ENCODE data around the gene CFAP20DC.
"Not testable (repeated sequence)": the region's sequence is repeated elsewhere in the genome, so short reads cannot be mapped to it uniquely, and the experiment has no call there.

CFAP20DC gene

DNA sequence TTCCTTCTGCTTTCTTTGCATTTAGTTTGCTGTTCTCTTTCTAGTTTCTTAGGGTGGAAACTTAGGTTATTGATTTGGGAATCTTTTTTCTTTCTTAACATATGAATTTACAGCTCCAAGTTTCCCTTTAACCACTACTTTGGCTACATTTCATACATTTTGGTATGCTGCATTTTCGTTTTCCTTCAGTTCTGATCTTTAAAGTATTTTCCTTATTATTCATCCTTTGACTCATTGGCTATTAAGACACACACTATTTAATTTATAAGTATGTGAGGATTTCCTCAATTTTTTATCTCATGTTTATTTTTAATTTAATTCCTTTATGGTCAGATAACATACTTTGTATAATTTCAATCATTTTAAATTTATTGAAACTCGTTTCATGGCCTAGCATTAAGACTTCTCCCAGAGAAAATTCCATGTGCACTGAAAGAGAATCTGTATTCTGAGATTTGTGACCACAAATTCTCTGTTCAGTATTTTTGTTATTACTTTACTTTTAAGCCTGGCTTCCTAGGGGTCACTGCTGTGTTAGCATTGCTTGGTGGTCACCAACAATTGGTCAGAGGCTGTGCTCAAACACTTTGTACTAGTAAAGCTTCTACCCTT, 87.7 kb downstream of the CFAP20DC start:
- no peak for DNase-seq

DNA sequence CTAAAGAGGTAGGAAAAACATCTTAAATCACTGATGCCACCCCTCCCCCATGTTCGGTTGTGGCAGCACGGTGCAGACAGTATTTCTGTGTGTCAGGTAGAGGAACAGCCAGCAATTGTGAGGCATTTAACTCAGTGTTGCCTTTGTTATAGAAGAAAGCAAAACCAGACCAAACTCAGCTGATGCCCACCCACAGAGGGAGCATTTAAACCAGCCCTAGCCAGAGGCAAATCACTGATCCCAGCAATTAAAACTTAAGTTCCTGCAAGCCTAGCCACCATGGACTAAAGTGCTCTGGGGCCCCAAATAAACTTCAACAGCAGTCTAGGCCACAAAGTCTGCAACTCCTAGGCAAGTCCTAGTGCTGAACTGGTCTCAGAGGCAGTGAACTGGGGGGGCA, 94.5 kb downstream of the CFAP20DC start:
- no peak for DNase-seq

DNA sequence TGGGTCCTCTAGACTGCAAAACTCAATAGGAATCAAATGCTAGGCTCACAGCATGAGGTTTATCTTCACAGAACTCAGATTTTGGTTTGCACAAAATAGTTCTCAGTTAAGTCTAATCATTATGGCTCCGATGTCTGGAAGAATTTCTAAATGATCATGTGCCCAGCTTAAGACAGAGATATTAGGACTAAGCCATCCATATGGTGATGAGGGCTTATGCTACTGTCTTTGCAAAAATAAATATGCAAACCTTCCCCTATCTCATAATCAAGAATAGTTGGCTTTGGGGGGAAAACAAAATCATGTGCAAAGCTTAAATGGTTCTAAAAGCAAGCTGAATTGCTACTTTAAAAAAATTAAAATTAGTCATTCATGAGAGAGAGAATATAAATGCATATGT, 96.5 kb downstream of the CFAP20DC start:
- no peak for DNase-seq

DNA sequence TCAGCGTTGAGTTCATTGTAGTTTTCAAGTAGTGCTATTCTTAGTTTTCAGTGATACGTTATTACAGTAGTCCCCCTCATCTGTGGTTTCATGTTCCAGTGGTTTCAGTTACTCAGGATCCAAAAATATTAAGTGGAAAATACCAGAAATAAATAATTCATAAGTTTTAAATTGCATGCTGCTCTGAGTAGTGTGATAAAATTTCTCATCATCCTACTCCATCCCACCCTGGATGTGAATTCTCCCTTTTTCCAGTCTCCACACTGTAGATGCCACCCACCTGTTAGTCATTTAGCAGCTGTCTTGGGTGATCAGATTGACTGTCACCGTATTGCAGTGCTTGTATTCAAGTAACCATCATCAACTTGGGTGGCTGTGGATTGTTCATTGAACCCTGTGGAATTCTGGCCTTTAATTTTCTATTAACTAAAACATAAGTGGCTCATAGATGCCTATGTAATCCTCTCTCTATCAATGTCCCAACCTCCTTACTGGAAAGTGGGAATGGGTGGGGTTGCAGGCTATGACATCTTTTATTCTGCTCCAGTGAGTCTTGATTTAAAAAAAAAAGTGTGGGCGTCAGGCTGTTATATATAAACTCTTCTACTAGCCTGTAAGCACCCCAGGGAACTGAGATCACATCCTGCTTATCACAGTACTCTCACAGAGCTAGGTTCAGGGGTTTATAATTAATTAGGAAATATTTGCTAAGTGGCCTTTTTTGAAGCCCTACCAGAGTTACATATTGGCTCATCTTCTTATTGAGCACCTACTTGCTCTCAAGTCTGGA, 97.5 kb downstream of the CFAP20DC start:
- no peak for DNase-seq

DNA sequence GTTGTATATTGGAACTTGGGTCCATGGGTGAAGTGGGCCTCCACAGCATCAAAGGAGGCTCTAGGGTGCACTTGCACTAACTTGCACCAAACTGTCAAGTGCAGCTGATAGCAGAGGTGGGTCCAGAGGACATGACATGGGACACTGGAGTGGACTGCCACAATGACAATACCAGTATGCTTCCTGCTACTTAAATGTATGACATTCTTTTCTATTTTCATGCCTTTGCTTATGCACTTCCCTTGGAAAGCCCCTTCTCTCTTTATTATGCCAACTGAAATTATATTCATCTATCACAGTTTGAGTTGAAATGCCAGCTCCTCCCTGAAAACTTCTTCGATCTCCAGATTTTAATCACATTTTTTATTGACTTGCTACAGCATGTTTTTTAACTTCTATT, 101.8 kb downstream of the CFAP20DC start:
- no peak for DNase-seq

DNA sequence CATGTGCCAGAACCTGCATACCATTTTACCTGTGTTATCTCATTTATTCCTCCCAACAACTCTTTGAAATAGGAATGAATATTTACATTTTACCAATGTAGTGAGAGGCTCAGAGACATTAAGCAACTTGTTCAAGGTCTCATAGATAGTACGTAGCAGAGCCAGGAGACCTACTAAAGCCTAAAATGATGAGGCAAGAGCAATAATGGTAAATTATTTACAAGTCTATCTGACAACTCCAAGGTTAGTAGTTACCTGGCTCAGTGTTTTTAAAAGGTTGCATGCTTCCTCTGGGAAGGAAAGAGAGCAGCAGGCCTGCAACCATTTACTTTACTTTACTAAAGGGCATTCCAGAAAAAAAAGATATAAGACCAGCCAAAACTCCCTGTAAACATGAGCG, 103.0 kb downstream of the CFAP20DC start:
- DNase-seq: no peak

DNA sequence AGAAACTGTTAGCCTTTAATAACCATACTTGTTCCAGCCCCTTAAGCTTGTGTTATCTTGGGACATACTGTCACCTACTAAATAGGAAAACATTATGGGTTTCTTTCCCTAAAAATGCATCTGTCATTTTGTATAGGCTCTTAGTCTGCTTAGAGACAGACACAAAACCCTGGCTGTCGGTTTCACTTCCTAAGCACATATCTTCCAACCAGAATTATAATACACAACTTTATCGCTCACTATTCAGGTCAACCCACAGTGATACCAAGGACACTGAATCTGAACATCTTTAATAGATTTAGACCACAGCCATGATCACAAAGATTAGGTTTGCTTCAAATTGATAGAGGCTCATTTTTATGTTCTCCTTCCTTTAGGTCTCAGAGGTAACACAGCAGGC, 111.8 kb downstream of the CFAP20DC start:
- DNase-seq: no peak

DNA sequence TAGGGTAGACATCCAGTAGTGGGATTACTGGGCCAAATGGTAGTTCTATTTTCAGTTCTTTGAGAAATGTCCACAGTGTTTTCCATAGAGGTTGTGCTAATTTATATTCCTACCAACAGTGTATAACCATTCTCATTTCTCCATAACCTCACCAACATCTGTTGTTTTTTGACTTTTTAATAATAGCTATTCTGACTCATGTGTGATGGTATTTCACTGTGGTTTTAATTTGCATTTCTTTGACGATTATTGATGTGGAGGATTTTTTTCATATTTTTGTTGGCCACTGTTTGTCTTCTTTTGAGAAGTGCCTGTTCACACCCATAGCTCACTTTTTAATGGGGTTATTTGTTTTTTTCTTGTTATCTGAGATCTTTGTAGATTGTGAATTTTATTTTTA, 125.2 kb downstream of the CFAP20DC start:
- no peak for DNase-seq

DNA sequence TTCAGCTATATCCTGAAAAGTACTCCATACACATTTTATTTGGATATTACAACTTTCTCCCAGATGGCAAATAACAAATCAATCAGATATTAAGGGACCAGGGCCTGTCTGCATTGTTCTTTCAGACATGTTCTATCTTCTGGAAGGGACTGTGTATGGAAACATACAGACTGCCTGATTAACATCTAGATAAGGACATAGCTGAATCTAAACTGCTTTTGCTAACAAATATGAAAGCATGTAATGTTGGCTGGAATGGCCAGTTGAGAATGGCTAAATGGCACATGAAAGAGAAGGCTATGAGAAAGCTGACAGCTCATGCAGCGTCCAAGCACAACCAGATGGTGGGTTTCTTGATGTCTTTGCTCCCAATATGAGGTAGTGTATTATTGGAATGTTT, 149.4 kb downstream of the CFAP20DC start:
- DNase-seq: no peak

DNA sequence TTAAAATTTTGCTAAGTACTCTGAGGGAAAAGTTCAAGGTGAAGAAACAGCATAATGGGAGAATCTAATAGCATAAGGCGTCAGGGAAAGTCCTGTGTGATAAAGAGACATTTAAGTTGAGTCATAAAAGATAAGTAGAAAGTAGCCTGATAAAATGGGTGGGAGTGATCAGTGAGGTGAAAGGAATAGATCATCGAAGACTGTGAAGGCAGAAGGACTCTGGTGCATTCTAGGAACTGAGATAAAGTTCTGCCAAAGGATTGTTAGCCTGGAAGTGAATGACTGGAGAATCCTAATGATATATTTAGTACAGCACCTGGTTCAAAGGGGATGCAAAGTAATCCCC, 149.9 kb downstream of the CFAP20DC start:
- DNase-seq: no peak

DNA sequence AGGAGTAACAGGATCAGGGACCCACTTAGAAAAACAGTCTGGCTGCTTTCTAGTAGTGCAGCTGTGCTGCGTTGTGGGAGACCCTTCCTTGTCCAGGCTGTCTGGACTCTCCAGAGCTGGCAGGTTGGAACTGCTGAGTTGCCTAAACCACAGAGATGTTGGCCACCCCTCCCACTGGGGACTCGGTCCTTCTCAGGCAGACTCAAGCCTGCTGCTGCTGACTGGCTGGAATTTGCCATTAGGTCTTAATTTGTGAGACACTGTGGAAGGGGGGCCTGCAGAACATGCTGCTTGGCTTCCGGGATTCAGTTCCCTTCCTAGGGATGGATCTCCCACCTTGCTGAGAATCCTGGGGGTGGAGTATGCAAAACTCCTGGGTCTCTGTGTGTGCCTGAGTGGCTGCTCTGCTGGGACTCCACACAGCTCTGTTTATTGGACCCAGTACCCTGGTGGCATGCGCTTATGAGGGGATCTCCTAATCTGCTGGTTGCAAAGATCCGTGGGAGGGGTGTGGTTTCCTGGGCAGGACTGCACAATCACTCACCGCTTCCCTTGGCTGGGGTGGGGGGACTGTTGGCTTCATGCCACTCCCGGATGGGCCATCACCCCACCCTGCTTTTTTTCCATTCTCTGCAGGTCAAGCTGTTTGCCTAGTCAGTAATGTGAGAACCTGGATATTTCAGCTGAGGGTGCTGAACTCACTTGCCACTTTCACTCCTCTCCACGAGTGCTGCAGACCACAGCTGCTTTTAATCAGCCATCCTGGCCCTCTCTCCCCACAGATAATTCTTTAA, 150.5 kb downstream of the CFAP20DC start:
- no peak for DNase-seq

DNA sequence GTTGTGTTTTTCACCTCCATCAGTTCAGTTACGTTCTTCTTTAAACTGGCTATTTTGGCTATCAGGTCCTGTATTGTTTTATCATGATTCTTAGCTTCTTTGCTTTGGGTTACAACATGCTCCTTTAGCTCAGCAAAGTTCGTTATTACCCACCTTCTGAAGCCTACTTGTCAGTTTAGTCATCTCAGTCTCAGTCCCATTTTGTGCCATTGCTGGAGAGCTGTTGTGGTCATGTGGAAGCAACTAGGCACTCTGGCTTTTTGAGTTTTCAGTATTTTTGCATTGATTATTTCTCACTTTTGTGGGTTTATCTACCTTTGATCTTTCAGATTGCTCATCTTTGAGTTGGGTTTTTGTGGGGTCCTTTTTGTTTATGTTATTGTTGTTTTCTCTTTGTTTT, 151.3 kb downstream of the CFAP20DC start:
- no peak for DNase-seq

DNA sequence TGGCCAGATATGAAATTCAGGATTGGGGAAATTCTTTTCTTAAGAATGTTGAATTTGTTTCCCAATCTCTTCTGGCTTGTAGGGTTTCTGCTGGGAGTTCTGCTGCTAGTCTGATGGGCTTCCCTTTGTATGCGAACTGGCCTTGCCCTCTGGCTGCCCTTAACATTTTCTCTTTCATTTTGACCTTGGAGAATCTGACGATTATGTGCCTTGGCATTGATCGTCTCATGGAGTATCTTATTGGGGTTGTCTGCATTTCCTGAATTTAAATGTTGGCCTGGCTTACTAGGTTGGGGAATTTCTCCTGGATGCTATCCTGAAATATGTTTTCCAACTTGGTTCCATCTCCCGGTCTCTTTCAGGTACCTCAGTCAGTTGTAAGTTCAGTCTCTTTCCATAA, 152.2 kb downstream of the CFAP20DC start:
- no peak for DNase-seq

DNA sequence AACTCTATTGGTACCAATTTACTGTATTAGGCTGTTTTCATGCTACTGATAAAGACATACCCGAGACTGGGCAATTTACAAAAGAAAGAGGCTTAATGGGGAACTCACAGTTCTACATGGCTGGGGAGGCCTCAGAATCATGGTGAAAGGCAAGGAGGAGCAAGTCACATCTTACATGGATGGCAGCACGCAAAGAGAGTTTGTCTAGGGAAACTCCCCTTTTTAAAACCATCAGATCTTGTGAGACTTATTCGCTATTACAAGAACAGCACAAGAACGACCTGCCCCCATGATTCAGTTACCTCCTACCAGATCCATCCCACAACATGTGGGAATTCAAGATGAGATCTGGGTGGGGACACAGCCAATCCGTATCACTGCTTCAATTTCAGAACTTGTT, 154.1 kb downstream of the CFAP20DC start:
- not testable (repeated sequence) for DNase-seq

DNA sequence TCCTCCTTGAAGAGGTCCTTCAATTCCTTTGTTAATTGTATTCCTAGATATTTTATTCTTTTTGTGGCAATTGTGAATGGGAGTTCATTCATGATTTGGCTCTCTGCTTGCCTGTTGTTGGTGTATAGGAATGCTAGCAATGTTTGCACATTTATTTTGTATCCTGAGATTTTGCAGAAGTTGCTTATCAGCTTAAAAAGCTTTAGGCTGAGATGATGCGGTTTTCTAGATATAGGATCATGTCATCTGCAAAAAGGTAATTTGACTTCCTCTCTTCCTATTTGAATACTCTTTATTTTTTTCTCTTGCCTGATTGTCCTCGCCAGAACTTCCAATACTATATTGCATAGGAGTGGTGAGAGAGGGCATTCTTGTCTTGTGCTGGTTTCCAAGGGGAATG, 157.3 kb downstream of the CFAP20DC start:
- DNase-seq: not testable (repeated sequence)

DNA sequence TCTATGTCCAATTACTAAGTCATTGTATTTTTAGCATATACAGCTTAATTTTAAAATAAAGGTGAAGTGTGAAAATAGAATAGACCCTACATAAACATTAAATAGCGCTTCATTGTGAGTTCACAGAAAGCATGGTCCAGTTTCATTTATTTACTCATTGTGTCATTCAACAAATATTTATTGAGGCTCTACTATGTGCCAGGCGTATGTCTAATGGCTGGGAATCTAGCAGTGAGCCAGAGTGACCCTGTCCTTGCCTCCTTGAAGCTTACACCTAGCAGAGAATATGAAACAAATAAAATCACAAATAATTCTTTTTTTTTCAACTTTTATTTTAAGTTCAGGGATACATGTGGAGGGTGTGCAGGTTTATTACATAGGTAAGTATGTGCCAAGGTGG, 161.7 kb downstream of the CFAP20DC start:
- no peak for DNase-seq

DNA sequence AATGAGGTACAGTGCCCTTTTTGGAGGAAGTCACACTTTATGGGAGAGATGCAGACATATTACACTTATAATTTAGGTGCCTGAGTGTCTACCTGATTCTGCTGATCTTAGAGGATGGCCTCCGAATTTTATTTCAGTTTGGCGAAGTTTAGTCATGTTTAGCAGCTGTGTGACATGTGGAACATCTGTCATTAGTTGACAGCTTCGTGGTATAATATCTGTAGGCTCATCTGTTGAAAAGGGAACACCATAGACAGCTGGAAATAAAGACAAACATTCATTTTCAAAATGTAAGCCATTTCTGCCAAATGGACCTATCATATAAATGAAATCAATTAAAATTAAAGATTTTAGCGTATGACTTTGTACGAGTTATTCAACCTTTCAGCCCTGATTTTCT, 165.4 kb downstream of the CFAP20DC start:
- no peak for DNase-seq

DNA sequence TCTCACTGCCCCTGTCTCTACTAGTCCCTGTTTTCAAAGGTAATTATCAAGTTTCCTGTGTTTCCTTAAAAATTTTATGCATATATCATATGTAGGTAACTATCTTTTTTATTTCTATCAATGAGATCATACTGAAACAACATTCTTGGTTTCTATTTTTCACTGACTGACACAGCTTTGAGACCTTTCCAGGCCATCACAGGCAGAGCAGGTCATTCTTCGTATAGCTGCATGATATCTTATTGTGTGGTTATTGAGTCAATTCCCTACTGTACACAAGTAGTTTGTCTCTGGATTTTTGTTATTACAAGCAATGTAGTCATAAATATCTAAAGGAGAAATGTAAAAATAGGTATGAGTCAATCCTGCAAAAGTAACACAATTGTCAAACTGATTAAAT, 169.6 kb downstream of the CFAP20DC start:
- DNase-seq: no peak

DNA sequence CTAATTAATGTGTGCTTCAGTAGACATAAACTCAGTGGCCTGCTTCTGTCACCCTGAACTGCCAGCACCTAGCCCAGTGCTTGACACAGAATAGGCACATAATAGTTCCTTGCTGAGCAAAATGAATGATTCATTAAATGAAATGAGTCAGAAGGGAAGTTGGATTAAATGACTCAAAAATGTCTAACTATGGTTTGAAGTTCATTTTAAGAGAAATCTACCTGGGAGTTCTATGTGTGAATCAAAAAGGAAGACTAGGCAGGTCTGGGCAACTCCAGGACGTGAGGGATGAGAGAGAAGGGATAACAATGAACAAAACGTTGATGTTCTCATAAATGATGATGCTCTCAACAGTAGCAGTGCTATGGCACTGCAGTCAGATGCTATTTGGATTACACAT, 175.0 kb downstream of the CFAP20DC start:
- no peak for DNase-seq

DNA sequence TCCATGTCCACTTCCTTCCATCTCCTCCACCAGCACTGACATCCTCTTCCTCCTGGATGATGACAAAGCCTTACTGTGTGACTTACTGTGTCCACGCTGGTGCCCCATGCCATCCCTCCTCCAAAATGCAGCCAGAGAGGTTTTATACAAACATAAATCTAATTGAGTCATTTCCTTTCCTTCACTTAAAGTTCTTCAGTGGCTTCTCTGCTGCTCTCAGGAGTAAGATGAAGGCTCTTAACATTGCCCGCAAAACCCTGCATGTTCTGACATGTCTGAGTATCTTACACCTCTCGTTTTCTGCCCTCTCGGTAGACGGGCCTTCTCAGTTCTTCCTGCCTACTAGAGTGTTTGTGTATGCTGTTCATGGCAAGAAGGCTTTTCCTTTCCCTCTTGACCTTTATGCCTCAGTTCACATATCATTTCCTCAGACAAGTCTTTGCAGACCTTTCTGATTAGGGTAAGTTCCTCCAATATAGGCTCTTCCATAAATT, 175.5 kb downstream of the CFAP20DC start:
- no peak for DNase-seq

DNA sequence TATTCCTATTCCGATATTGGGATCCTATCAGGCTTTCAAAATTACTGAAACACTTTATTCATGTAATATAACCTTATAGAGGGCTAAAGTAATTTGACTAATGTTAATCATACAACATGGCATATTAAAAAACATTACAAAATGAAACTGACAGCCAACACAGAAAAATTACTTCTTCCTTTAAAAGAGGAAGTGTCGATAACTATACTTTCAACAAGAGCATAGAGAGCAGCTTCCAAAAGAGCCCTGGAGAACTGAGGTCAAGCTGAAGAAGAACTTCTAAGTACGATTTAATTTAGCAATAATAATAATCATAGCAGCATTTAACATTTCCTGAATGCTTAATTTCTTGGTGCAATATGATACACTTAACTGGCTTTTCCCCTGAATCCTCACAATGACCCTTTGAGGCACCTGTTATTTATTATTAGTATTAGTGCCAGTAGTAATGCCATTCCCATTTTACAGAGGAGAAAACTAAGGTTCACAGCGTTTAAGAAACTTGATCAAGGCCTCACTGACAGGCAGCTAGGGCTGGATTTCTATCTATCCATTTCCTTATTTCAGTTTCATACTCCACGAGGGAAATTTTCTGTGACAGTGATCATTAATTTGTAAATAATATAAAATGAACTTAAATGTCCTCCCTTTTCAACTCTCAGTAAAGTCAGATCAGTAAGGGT, 181.6 kb downstream of the CFAP20DC start:
- DNase-seq: no peak

DNA sequence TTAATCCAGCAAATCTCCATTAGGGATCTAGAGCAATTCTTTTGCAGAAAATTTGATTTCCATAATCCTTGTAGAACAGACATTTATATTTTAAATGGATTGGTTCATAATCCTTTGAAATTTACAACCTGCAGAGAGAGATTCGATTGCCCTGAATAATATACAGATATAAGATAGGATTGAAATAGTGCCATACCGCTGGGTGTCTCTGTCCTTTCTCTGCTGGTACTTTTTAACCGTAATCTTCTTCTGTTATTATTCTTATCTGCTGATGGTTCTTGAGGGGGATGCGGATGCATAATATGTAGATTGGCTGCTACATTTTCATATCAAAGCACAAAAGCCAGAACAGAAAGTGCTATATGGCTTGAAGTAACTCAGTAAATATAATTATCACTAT, 182.2 kb downstream of the CFAP20DC start:
- DNase-seq: no peak

DNA sequence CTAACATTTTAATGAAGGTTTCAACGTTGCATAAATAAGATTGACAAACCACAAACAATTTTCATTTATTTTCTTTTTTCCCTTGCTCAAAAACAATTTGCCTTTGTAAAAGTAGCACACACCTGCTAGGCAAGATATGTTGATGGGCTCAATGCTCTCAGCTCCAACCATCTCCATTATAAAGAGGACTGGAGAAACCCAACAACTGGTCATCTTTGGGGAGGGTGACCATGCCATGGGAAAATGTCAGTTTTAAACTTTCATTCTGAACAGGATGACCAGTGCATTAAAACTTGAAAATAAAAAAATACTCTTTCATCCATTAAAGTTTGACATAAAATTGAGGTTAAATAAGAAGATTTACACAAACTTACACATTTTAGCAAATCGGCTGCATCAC, 183.7 kb downstream of the CFAP20DC start:
- DNase-seq: no peak

Measured in NCI-H1694 (cell line).